ENCODE measurements around the gene SHISA7.

DNA sequence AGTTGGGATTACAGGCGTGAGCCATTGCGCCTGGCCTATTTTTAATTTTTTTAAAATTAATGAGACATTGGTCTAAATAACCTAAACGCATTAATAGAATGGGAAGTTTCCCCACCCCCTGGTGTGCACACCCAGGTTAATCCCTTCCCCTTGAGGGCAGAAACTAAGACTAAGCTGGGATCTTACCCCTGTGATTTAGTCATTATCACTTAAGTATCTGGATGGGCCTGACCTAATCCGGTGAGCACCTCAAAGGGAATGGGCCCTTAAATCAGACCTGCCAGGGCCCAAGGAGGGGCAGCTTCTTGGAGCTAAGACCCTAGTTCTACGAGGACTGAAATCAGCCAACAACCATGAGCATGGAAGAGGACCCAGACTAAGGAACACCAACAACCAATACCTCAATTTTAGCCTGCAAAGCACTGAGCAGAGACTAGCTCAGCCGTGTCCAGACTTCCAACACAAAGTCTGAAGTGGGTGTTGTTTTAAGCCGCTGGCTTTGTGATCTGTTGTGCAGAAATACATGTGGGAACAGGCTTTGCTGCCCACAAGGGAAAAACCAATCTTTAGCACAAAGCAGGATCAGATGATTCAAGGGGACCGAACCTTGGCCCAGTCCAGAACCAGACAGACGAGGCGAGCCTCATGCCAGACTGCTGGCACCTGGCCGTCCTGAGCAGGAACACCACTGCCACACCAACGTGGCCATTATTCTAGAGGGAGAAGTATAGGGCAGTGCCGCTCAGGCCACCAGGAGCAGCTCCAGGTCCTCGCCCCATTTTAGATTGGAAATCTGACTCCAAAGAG is 42.6 kb downstream of the SHISA7 start:
- TF ChIP-seq POLR2A (IDR thresholded peaks at IDR 0.05), result no peak
- TF ChIP-seq, protein P1, sequence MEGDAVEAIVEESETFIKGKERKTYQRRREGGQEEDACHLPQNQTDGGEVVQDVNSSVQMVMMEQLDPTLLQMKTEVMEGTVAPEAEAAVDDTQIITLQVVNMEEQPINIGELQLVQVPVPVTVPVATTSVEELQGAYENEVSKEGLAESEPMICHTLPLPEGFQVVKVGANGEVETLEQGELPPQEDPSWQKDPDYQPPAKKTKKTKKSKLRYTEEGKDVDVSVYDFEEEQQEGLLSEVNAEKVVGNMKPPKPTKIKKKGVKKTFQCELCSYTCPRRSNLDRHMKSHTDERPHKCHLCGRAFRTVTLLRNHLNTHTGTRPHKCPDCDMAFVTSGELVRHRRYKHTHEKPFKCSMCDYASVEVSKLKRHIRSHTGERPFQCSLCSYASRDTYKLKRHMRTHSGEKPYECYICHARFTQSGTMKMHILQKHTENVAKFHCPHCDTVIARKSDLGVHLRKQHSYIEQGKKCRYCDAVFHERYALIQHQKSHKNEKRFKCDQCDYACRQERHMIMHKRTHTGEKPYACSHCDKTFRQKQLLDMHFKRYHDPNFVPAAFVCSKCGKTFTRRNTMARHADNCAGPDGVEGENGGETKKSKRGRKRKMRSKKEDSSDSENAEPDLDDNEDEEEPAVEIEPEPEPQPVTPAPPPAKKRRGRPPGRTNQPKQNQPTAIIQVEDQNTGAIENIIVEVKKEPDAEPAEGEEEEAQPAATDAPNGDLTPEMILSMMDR (IDR thresholded peaks at IDR 0.05 in 8 of 11, conservative IDR thresholded peaks at IDR 0.05 in 3 of 11), result no peak

Data from spleen (tissue), 7 donors.